ENCODE data around the gene EPN3.

EPN3 gene

GRCh38 chr17:50572541-50572940 is 40.0 kb downstream of the EPN3 start:
- no peak for DNase-seq

GRCh38 chr17:50573866-50574611 is 41.5 kb downstream of the EPN3 start:
- DNase-seq, result no peak

GRCh38 chr17:50575581-50576210 is 43.2 kb downstream of the EPN3 start:
- no peak for DNase-seq

- no peak for DNase-seq
Observed at GRCh38 chr17:50576864-50577263, 44.3 kb downstream of the EPN3 start.

- DNase-seq, result no peak
Observed at GRCh38 chr17:50577451-50577954, 45.0 kb downstream of the EPN3 start.

- DNase-seq, result no peak
Observed at GRCh38 chr17:50578173-50578572, 45.6 kb downstream of the EPN3 start.

- DNase-seq, result no peak
Observed at GRCh38 chr17:50579399-50579798, 46.9 kb downstream of the EPN3 start.

- no peak for DNase-seq
Observed at GRCh38 chr17:50580646-50581045, 48.1 kb downstream of the EPN3 start.

- no peak for DNase-seq
Observed at GRCh38 chr17:50581316-50581715, 48.8 kb downstream of the EPN3 start.

- DNase-seq, result no peak
Observed at GRCh38 chr17:50582741-50583140, 50.2 kb downstream of the EPN3 start.

GRCh38 chr17:50583641-50584040 is 51.1 kb downstream of the EPN3 start:
- no peak for DNase-seq

GRCh38 chr17:50584116-50584515 is 51.6 kb downstream of the EPN3 start:
- no peak for DNase-seq

GRCh38 chr17:50584749-50585148 is 52.2 kb downstream of the EPN3 start:
- DNase-seq, result no peak

- DNase-seq, result no peak
Observed at GRCh38 chr17:50585346-50585745, 52.8 kb downstream of the EPN3 start.

- DNase-seq, result no peak
Observed at GRCh38 chr17:50585891-50586290, 53.4 kb downstream of the EPN3 start.

GRCh38 chr17:50586421-50587247 is 54.1 kb downstream of the EPN3 start:
- DNase-seq, result no peak

GRCh38 chr17:50587571-50587970 is 55.0 kb downstream of the EPN3 start:
- no peak for DNase-seq

GRCh38 chr17:50588391-50589049 is 56.0 kb downstream of the EPN3 start:
- no peak for DNase-seq

- DNase-seq, result no peak
Observed at GRCh38 chr17:50589095-50589705, 56.7 kb downstream of the EPN3 start.

GRCh38 chr17:50590946-50591737 is 58.6 kb downstream of the EPN3 start:
- DNase-seq, result no peak

- DNase-seq, result no peak
Observed at GRCh38 chr17:50593321-50593720, 60.8 kb downstream of the EPN3 start.

Data from NCI-H2081 treated with DMSO at 0.1 percent for 48 hours (cell line).